NCI-H345 treated with DMSO at 0.1 percent for 48 hours (cell line): Measurements from ENCODE around the gene RIOX2.

Experiments used
- DNase-seq: peaks from one replicate; lab custom pipeline; 2025; ENCODE audit not compliant: unreplicated experiment; lab: John Stamatoyannopoulos, UW

The RIOX2 gene

DNA sequence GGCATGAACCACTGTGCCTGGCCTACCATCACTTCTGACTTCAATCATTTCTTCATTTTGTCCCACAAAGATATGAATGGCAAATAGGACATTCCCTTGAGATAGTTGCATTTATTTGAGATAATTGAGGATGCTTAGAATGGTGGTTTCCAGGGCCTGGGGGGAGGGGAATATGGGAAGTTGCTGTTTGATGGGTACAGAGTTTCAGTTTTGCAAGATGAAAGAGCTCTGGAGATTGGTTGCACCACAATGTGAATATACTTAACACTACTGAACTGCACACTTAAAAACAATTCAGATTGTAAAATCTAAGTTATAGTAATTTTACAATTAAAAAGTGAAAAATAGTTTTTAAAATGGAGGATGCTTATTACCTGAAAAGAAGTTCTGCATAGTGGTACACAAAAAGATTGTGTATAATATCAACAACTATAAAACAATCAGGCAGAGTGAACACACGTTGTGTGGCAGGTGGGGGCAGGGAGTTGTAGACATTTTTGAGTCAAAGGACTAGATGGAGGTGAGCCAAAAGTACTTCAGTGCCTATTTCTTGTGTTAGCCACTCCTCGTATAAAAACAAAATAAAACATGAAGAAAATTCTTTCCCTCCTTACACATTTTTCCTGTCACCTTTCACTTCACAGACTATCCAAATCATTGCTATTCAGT lies 18.5 kb upstream of the RIOX2 start:
- DNase-seq, result no peak

DNA sequence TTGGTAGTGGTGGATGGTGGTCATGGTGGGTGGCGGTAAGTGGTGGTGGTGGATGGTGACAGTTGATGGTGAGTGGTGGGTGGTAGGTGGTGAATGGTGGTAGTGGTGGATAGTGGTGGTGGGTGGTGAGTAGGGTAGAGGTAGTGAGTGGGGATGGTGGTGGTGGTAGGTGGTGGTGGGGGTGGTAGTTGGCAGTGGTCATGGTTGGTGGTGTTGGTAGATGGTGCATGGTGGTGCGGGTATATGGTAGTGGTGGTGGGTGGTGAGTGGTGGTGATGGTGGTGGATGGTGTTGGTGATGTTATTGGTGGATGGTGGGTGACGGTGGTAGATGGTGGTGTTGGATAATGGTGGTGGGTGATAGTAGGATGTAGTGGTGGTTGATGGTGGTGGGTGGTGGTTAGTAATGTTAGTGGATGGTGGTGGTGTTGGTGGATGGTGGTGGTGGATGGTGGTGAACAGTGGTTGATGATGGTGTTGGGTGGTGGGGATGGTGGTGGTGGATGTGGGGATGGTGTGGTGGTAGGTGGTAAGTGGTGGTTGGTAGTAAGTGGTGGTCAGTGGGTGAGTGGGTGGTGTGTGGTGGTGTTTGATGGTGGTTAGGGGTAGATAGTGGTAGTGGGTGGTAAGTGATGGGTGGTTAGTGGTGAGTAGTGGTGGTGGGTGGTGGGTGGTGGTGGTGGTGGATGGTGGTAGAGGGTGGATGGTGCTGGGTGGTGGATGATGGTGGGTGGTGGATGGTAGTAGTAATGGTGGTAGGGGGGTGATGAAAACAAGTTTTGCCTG lies 16.7 kb upstream of the RIOX2 start:
- DNase-seq, result no peak

GRCh38 chr3:97987306-97987705 lies 15.1 kb upstream of the RIOX2 start:
- DNase-seq, result no peak

DNA sequence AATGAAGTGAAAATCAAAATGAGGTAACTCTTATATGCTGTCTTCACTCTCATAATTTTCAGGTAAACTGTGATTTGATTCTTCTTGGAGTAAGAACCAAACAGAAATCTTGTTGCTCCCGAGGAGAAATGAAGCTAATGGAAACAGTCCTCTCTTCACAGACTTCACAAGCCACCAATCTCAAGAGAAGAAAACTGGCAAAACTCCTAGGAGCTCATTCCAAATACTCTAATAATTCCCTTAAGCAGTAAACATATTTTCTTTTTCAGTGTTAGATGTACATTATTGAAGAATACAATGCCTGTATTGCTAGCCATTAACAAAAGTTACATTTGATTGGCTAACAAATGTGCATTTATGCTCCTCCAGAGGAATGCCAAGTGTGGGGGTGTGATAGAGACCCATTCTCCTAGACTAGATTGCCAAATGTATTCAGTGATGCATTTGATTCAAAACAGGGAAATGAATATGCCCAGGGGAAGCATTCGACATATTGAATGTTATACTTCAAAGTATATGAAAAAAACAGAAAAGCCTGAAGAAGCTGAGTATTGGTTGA lies 11.8 kb upstream of the RIOX2 start:
- no peak for DNase-seq

- DNase-seq, result no peak
Measured at GRCh38 chr3:97981886-97982285, 9.7 kb upstream of the RIOX2 start.

- no peak for DNase-seq
Measured at GRCh38 chr3:97979610-97980009, 7.4 kb upstream of the RIOX2 start.

DNA sequence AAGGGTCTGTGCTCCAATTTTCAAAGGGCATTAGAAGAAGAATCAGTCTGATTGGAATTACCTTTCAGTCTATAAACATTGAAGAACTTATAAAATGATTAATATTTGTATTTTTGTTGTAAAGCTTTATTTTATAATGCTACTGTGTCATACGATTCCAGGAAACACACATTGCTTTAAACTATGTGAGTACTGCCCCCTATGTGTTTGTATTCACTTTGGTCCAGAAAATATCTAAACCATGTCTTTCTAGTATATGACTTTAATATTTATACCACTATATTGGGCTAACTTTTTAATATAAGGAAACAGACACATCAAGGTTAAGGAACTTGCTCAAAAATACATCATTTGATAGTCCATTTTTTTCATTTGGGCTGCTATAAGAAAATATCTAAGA lies 3.2 kb upstream of the RIOX2 start:
- no peak for DNase-seq

GRCh38 chr3:97974996-97975395 lies 2.8 kb upstream of the RIOX2 start:
- DNase-seq, result no peak

DNA sequence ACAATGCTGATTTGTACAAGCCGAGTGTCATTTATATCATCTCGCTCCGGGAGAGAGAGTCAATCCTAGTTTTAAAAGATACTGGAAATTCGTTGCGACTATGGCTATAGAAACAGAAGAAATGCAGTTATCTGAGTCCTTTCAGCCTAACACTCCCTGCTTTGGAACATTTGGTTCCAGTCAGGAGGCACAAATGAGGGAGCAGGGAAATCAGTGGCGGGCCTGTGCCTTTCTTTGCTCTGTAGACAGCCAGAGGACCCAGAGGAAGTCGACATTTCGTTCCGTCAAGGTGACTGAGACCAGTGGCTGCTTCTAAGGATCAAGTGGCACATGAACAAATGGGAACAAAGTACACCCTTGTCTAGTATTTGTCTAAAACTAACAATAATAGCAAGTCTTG lies 745 bp upstream of the RIOX2 start:
- no peak for DNase-seq

DNA sequence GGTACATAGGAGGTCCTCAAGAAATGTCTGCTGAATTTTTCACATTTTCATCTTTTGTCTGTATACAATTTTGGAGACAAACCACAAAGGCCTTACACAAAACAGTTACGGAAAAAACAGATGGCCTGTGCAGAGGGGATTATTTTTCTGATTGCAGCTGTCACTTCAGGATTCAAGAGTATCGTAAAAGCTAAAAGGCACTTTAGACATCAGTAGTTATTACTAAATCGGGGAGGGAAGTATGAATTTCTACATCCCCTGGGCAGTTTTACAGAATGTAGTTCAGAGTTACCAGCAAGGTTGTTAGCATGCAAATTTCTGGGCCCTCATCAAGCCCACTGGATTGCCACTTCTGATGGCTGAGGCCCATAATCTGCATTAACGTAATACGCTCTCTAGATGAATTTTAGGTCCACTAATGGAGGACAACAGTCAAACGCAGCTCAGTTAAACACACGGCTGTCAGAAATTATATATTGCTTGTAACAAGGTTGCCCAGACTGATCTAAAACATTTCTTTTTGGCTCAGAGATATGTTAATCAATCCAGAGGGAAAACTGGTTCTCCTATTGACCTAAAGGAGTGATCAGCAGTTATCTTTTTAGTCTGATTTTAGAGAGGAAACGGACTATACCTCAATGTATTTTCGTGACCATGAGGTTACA lies 1.1 kb downstream of the RIOX2 start:
- DNase-seq, result no peak

DNA sequence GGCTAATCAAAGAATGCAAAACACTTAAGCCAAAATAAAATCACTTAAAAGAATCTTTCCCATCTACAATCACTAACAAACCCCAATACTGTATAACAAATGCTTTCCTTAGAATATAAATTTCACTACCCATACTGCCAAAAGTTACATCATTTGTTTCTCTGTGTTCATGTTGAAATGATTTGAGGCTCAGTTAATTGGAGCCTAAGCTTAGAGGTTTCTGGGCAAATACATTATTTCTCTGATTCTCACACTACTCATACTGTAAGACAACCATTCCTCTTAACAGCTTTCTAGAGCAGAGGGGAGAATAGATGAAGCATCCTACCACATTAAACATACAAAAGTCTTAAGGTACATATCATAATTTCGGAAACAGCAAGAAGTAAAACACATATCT lies 2.1 kb downstream of the RIOX2 start:
- DNase-seq, result no peak

DNA sequence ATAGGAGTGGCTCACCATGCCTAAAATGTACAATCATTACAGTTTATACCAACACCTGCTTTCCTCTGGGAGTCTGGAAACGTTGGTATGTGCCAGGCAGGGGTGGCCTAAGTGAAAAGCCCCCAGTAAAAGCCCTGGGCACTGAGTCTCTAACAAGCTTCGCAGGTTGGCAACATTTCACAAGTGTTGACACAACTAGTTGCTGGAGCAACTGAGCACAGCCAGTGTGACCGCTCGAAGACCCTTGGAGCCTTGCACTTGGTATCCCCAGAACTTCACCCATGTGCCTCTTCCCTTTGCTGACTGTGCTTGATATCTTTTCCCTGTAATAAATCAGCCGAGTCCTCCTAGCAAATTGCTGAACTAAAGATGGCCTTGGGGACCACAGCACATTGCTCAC lies 2.7 kb downstream of the RIOX2 start:
- no peak for DNase-seq

- DNase-seq, result no peak
Measured at GRCh38 chr3:97968376-97968775, 3.9 kb downstream of the RIOX2 start.

DNA sequence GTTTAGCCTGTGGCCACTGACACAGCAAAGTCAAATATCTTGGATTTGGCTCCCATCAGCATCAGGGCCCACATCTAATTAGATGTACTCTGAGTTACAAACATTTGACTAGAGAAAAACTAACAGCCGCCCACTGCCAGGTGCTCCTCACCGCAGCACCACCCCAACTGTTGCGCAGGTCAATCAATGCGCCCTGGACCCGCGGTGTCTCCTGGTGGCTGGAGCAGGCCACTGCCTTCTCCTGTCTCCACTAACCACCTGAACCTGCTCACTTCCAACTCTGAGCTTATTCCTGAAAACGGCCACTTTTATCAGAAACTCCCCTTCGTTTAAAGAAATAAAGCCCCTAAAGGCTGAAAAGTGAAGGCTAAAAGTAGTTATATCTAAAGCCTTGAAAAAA lies 4.3 kb downstream of the RIOX2 start:
- DNase-seq, result no peak

DNA sequence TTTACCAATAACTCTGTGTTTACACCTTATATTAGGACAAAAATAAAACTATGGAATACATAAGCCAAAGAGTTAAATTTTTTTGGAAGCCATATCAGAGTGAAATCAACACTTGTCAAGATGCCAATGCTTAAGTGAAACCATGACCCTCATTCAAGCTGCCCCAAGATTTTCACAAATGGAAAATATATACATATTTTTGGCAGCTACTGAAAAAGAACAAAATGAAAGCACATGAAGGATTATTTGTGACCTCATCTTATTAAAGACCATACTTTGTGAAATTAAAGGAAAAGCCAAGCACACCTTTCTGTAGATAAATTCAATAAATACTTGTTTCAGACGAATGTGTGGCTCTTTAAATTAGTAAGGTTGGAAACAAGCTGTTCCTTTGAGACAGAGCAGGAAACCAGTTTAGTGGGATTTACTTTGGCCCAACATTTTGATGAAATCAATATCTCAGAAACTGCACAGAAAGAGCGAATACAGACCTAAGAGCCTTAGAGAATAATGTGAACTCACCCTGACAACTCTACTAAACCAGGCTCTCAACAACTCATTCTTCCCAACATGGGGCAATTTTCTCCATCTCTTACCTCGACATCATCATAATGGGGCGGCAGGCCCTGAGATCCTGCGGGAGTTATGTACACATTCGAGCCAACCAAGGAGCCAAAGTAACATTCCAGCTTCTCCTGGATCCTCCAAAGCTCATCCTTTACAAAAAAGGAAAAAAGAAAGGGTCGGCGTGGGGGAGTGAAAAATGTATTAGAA lies 11.1 kb downstream of the RIOX2 start:
- no peak for DNase-seq

DNA sequence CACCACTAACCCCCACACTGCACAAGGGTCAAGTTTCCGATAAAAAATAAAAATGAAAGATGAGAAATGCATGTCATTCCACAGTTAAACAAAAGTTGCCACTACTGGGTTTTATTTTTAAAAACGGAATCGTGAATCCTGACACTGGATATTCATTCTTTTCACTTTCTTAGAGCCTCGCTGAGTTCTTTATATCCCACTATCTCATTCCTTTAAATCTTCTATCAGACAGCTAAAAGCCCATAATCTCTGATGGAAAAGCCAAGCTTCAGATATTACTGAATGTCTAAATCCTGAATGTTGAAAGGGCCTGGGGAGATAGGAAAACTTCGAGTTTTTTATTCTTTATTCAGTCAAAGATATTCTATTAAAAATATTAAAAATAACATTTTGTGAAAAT lies 11.7 kb downstream of the RIOX2 start:
- no peak for DNase-seq

DNA sequence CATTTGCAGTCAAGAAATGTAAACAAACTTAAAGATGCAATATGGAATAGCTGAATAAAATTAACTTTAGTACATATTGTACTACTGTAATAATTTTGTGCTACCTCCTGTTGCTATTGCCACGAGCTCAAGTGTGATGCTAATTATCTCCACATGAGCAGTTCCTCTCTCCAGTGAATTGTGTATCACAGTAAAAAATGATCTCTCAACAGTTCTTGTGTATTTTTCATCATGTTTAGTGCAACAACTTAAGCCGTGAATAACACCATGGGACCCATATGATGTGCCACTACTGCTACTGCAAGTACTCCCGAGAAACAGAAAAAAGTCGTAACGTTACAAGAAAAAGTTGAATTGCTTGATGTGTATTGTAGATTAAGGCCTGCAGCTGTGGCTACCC lies 12.4 kb downstream of the RIOX2 start:
- no peak for DNase-seq

DNA sequence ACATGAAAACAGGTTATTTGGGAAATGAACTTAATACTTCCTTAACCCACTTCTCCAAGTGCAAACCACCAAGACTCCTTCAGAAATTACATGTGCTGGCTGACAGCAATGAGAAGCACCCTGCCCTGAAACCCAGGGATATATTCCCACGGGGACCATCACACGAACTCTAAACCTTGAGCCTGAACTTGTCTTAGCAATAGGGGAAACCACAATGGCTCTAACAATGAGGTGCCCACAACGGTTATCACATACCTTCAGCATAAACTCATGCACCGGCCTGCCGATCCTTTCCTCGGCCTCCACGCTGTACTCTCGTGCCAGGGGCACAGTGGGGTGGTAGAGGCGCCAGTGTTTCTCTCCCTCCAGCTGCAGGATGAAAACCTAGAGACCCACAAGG lies 13.4 kb downstream of the RIOX2 start:
- no peak for DNase-seq

DNA sequence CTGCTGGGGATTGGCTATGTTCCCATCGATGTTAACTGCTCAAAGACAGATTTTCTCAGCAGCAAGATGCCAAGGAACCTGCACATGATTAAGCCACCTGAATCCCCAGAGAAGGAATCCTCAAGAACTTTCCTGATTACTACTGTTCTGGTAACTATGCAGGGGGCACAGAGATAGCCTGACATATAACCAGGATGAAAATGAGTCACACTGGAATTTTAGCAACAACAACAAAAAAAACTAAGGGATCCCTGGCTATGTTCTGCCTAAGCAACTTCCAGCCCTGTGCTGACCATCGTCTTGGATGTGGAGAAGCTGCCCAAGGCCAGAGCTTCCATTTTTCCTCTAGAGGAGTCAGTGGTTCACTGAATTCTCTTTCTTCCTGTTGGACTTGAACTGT lies 13.8 kb downstream of the RIOX2 start:
- DNase-seq, result no peak

GRCh38 chr3:97957617-97958311 lies 14.5 kb downstream of the RIOX2 start:
- no peak for DNase-seq

GRCh38 chr3:97956051-97956450 lies 16.2 kb downstream of the RIOX2 start:
- no peak for DNase-seq
